Forelimb muscle (tissue), 1 donor: ENCODE measurements around the gene MAPKAP1. TPM values are rescaled to one million over a fixed set of nuclear protein-coding genes. Genes with fewer than 3 reads are reported as not detected.
"Not testable (repeated sequence)": the region's sequence is repeated elsewhere in the genome, so short reads cannot be mapped to it uniquely, and the experiment has no call there.

Experiments used
- DNase-seq: peaks from one replicate; pipeline ENCODE4 v3.0.0-alpha.2; 2013; ENCODE audit warnings: low read depth
- polyA plus RNA-seq: library from polyadenylated mRNA; unstranded; fragments of 120-200 nt; gene quantifications from one replicate; pipeline ENCODE4 v1.2.1, GENCODE V29; 2013; ENCODE audit not compliant: insufficient read length

MAPKAP1 gene
- polyA plus RNA-seq, 1 donor = 67.7 TPM

- DNase-seq = no peak
These were observed 295.7 kb downstream of the MAPKAP1 start for GRCh38 chr9:125411171-125411756.

- no peak for DNase-seq
These were observed 296.5 kb downstream of the MAPKAP1 start for GRCh38 chr9:125410522-125410894.

GRCh38 chr9:125409637-125410521, 297.1 kb downstream of the MAPKAP1 start:
- no peak for DNase-seq

GRCh38 chr9:125409217-125409636, 297.8 kb downstream of the MAPKAP1 start:
- no peak for DNase-seq

- DNase-seq = peak; percentile 40
These were observed 298.8 kb downstream of the MAPKAP1 start for GRCh38 chr9:125407974-125408900.

GRCh38 chr9:125407432-125407973, 299.5 kb downstream of the MAPKAP1 start:
- no peak for DNase-seq

- no peak for DNase-seq
These were observed 300.3 kb downstream of the MAPKAP1 start for GRCh38 chr9:125406810-125407087.

GRCh38 chr9:125405938-125406809, 300.8 kb downstream of the MAPKAP1 start:
- no peak for DNase-seq

- DNase-seq = no peak
These were observed 302.3 kb downstream of the MAPKAP1 start for GRCh38 chr9:125404733-125405132.

- DNase-seq = no peak
These were observed 306.0 kb downstream of the MAPKAP1 start for GRCh38 chr9:125400725-125401716.

GRCh38 chr9:125400232-125400631, 306.8 kb downstream of the MAPKAP1 start:
- not testable (repeated sequence) for DNase-seq

GRCh38 chr9:125399666-125400065, 307.3 kb downstream of the MAPKAP1 start:
- no peak for DNase-seq

- no peak for DNase-seq
These were observed 307.8 kb downstream of the MAPKAP1 start for GRCh38 chr9:125399165-125399564.

- no peak for DNase-seq
These were observed 308.8 kb downstream of the MAPKAP1 start for GRCh38 chr9:125398243-125398642.

- no peak for DNase-seq
These were observed 309.3 kb downstream of the MAPKAP1 start for GRCh38 chr9:125397736-125398135.

GRCh38 chr9:125396799-125397198, 310.2 kb downstream of the MAPKAP1 start:
- DNase-seq = no peak

- no peak for DNase-seq
These were observed 313.6 kb downstream of the MAPKAP1 start for GRCh38 chr9:125393426-125393825.

GRCh38 chr9:125391704-125392103, 315.3 kb downstream of the MAPKAP1 start:
- DNase-seq = no peak

GRCh38 chr9:125388978-125389377, 318.0 kb downstream of the MAPKAP1 start:
- DNase-seq = no peak
